ENCODE results near the gene PIK3AP1. TPM values are rescaled to one million over a fixed set of nuclear protein-coding genes. Genes with fewer than 3 reads are reported as not detected.

PIK3AP1 gene
- total RNA-seq, 1 experiment from 2014 or later = 7.1 TPM

- TF ChIP-seq ZBTB33 (IDR thresholded peaks at IDR 0.05; ENCODE audit: extremely low read depth, insufficient replicate concordance, low read length) (no peak), ZFX (IDR thresholded peaks at IDR 0.05) (no peak), CBX3 (IDR thresholded peaks at IDR 0.05; ENCODE audit: low read depth) (no peak), TCF7L2 (IDR thresholded peaks at IDR 0.05; ENCODE audit: borderline replicate concordance, extremely low read depth, insufficient read depth, insufficient read length) (no peak)
These were observed 49.5 kb downstream of the PIK3AP1 start (continued) for GRCh38 chr10:96670786-96671185.

DNA sequence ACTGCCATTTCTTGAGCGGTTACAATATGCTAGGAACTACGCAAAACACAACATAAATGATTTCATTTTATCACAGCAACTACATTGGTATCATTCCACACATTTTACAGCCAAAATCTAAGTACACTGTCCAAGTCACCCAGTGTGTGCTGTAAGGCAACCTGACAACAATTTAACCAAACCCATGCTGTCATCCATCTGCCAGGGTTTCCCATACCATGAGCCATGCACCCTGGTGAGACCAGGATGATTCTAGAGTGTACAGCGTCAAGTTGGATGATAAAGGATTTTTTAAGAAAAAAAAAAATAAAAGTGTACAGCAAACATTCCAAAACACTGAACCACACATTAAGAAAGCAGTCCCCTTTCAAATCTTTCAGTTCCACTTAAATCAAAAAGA, 52.9 kb downstream of the PIK3AP1 start:
- Histone ChIP-seq H3K9me3 (ENCODE audit: control insufficient read depth in 1 of 2, insufficient read depth in 1 of 2, low read depth in 1 of 2, low read length in 2 of 2) (no peaks in the 10 kb centered on the region), H3K4me2 (ENCODE audit: low read length) (no peak overlapping the region), H3K36me3 (ENCODE audit: control insufficient read depth in 1 of 2, insufficient read depth in 2 of 2, low read length in 2 of 2) (no peaks in the 10 kb centered on the region), H4K20me1 (ENCODE audit: insufficient read depth) (no peaks in the 10 kb centered on the region), H3K4me3 (replicated peaks in 1 of 2; ENCODE audit: low read depth in 1 of 2, low read length in 2 of 2) (no peak overlapping the region), H3K4me1 (ENCODE audit: control insufficient read depth in 1 of 2, insufficient read depth in 2 of 2, low read length in 2 of 2) (no peaks in the 10 kb centered on the region; a peak in 1 of 4 replicates), H3K9me2 (ENCODE audit: insufficient read depth) (no peaks in the 10 kb centered on the region), H3K27me3 (ENCODE audit: insufficient read depth, low read length) (no peaks in the 10 kb centered on the region), H3K27ac (ENCODE audit: low read depth, low read length) (no peak overlapping the region), H2AFZ (ENCODE audit: low read depth, low read length, poor library complexity, severe bottlenecking) (no peak overlapping the region), H3K9ac (ENCODE audit: low read length) (no peak overlapping the region), H3K79me2 (ENCODE audit: insufficient read depth, low read length) (no peaks in the 10 kb centered on the region)
- ATAC-seq (no peak), DNase-seq (ENCODE audit: low read depth, low spot score) (no peak)
- no TSS peak for BruUV-seq (replicated peaks)
- POLR2A ChIA-PET = no interaction called here
- RAD21 ChIA-PET (ENCODE audit: low non-redundant PET in 1 of 2, low total read pairs in 2 of 2, uncharacterized antibody in 2 of 2, unreplicated experiment in 2 of 2) = no interaction called here
- CTCF ChIA-PET = no interaction called here
- intact Hi-C loops (cut with micrococcal nuclease) = no loop called here
- no peak for TF ChIP-seq ELF1 (IDR thresholded peaks at IDR 0.05; ENCODE audit: borderline replicate concordance, low read depth)
- no peak for TF ChIP-seq RAD21 (IDR thresholded peaks at IDR 0.05; ENCODE audit: low read depth)
- no peak for TF ChIP-seq CBX3 (IDR thresholded peaks at IDR 0.05; ENCODE audit: low read depth)
- no peak for TF ChIP-seq ZBTB33 (IDR thresholded peaks at IDR 0.05; ENCODE audit: extremely low read depth, insufficient replicate concordance, low read length)
- no peak for TF ChIP-seq FOSL1 (IDR thresholded peaks at IDR 0.05; ENCODE audit: low read depth)
- no peak for TF ChIP-seq ZFX (IDR thresholded peaks at IDR 0.05)
- TF ChIP-seq POLR2A (IDR thresholded peaks at IDR 0.05; ENCODE audit: borderline replicate concordance, extremely low read depth, insufficient read depth, insufficient read length) = no peak
- no peak for TF ChIP-seq EZH2 (IDR thresholded peaks at IDR 0.05)
- no peak for TF ChIP-seq SP1 (IDR thresholded peaks at IDR 0.05; ENCODE audit: low read depth)
- no peak for TF ChIP-seq EGR1 (IDR thresholded peaks at IDR 0.05; ENCODE audit: low read depth)
- TF ChIP-seq ZNF274 (IDR thresholded peaks at IDR 0.05; ENCODE audit: low read depth, low read length) = no peak
- TF ChIP-seq MAX (IDR thresholded peaks at IDR 0.05) = no peak
- TF ChIP-seq JUND (IDR thresholded peaks at IDR 0.05) = no peak
- TF ChIP-seq, protein P1, sequence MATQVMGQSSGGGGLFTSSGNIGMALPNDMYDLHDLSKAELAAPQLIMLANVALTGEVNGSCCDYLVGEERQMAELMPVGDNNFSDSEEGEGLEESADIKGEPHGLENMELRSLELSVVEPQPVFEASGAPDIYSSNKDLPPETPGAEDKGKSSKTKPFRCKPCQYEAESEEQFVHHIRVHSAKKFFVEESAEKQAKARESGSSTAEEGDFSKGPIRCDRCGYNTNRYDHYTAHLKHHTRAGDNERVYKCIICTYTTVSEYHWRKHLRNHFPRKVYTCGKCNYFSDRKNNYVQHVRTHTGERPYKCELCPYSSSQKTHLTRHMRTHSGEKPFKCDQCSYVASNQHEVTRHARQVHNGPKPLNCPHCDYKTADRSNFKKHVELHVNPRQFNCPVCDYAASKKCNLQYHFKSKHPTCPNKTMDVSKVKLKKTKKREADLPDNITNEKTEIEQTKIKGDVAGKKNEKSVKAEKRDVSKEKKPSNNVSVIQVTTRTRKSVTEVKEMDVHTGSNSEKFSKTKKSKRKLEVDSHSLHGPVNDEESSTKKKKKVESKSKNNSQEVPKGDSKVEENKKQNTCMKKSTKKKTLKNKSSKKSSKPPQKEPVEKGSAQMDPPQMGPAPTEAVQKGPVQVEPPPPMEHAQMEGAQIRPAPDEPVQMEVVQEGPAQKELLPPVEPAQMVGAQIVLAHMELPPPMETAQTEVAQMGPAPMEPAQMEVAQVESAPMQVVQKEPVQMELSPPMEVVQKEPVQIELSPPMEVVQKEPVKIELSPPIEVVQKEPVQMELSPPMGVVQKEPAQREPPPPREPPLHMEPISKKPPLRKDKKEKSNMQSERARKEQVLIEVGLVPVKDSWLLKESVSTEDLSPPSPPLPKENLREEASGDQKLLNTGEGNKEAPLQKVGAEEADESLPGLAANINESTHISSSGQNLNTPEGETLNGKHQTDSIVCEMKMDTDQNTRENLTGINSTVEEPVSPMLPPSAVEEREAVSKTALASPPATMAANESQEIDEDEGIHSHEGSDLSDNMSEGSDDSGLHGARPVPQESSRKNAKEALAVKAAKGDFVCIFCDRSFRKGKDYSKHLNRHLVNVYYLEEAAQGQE (IDR thresholded peaks at IDR 0.05; ENCODE audit: low read depth) = no peak
- no peak for TF ChIP-seq CTCF (IDR thresholded peaks at IDR 0.05 in 2 of 3, conservative IDR thresholded peaks at IDR 0.05 in 1 of 3; ENCODE audit: borderline replicate concordance in 1 of 3, insufficient read depth in 1 of 3, low read depth in 2 of 3, low read length in 2 of 3)

Measured in HCT116 (cell line).